ENCODE data around the gene SMG7. TPM values are rescaled to one million over a fixed set of nuclear protein-coding genes. Genes with fewer than 3 reads are reported as not detected.

SMG7 gene
- total RNA-seq, 2 donors from 2014 or later = 56.1 to 66.3 TPM

DNA sequence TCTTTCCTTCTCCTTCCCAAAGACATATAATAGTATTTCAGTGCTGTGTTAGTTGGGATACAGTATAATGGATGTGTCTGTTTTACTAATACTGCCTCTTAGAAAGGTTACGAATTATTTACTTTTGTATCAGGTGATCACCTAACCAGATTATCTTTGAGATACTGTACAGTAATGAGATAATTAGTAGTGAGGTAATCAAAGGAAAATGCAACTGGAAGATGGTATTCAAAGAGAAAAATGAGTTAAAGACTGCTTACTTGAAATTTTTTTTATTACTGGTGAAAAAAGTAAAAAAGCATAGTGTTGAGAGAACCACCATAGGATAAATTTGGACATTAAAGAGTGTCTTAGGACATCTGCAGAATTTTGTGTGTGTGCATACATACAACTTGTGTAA, 10.9 kb downstream of the SMG7 start:
- Mint-ChIP-seq H3K4me3 (no peak overlapping the region), H3K36me3 (ENCODE audit: low read depth) (peaks cover 18% of the 10 kb centered on the region), H3K27ac (no peak overlapping the region), H3K9me3 (no peaks in the 10 kb centered on the region), H3K27me3 (no peaks in the 10 kb centered on the region), H3K4me1 (peaks cover 47% of the 10 kb centered on the region)
- ATAC-seq (replicated peaks) = no peak

DNA sequence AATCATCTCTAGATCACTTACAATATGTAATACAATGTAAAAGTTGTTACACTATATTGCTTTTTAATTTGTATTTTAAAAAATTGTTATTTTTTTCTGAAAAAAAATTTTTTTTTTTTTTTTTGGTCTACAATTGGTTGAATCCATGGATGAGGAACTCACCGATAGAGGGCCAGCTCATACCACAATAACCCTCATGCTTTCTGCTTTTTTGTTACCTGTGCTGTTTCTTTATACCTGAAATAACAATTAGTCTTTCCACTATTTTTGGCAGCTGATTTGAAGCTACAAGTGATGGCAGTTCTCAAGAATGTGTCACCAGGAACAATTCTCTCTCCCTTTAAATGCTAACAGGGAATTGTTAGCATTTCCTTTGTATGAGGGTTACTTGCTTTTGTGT, 12.0 kb downstream of the SMG7 start:
- ATAC-seq (replicated peaks) = no peak
- Mint-ChIP-seq H3K9me3 (no peaks in the 10 kb centered on the region), H3K36me3 (ENCODE audit: low read depth) (peaks cover 18% of the 10 kb centered on the region), H3K27ac (no peak overlapping the region), H3K27me3 (no peaks in the 10 kb centered on the region), H3K4me3 (no peak overlapping the region), H3K4me1 (peaks cover 42% of the 10 kb centered on the region)

DNA sequence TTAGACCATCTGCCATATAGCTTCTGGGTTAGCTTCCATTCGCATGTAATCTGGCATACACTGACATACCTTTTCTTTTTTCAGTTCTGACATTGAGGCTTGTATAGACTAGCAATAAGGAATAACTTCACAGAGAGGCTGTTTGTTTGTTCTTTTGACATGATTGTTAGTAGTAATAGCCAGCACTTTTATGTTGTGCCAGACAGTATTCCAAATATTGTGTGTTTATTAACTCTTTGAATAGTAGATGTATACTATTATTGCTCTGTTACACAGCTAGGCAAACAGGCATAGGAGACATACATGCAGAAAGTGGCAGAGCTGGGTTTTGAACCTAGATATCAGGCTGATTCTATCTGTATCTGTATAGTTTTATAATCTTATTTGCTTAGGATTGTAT, 12.6 kb downstream of the SMG7 start:
- Mint-ChIP-seq H3K27me3 (no peaks in the 10 kb centered on the region), H3K36me3 (ENCODE audit: low read depth) (peaks cover 21% of the 10 kb centered on the region), H3K27ac (no peak overlapping the region), H3K9me3 (no peaks in the 10 kb centered on the region), H3K4me3 (no peak overlapping the region), H3K4me1 (peaks cover 37% of the 10 kb centered on the region)
- ATAC-seq (replicated peaks) = no peak

DNA sequence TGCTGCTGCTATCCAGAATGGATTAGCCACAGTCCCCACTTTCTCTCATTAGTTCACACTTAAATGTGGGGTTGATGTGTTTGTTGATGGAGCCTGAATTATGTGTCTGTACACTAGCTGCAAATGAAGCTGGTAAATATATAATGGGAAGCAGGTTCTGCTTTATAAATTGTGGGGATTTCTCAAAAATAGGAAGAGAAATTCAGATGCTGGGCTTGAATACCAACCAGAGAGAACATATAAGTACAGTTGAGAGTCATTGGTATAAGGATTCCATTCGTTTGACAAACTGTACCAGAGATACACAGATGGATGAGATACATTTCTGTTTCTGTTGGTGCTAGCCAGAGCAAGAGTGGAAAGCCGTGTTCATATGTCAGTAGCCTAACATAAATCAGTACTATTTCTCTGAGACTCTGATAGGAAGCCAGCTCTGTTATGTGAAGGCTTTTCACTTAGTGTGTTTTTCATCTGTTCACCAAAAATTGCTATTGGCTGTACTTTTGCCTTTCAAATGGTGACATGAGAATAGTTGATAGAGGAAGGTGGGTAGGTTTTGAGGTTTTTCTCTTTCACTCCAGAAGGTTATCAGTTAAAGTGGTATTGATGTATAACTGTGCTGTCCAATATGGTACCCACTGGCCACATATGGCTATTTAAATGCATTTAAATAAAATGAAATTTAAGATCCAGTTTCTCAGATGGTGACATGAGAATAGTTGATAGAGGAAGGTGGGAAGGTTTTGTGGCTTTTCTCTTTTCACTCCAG, 15.6 kb downstream of the SMG7 start:
- no peak overlapping the region for H3K4me3 Mint-ChIP-seq
- peaks cover 23% of the 10 kb centered on the region for H3K4me1 Mint-ChIP-seq
- peaks cover 10% of the 10 kb centered on the region for H3K36me3 Mint-ChIP-seq (ENCODE audit: low read depth)
- ATAC-seq (replicated peaks) = no peak
- H3K27me3 Mint-ChIP-seq = no peaks in the 10 kb centered on the region
- H3K27ac Mint-ChIP-seq = peak overlapping the region; percentile 49
- no peaks in the 10 kb centered on the region for H3K9me3 Mint-ChIP-seq

DNA sequence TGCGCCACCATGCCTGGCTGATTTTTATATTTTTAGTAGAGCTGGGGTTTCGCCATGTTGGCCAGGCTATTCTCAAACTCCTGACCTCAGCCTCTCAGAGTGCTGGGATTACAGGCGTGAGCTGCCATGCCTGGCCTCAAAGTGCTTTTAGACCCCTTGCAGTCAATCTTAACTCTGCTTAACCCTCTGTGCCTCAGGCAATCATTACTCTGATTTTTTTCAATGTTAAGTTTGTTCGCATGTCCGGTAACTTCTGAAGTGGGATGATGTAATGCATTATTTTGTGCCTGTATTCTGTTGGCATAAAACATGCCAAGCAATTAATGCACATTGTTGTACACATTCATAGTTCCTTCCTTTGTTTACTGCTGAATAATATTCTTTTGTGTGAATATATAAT, 18.6 kb downstream of the SMG7 start:
- no peak overlapping the region for H3K27ac Mint-ChIP-seq
- H3K4me3 Mint-ChIP-seq = no peak overlapping the region
- H3K4me1 Mint-ChIP-seq = peaks cover 23% of the 10 kb centered on the region
- no peak for ATAC-seq (replicated peaks)
- no peaks in the 10 kb centered on the region for H3K27me3 Mint-ChIP-seq
- no peaks in the 10 kb centered on the region for H3K9me3 Mint-ChIP-seq
- H3K36me3 Mint-ChIP-seq (ENCODE audit: low read depth) = peaks cover 8% of the 10 kb centered on the region

DNA sequence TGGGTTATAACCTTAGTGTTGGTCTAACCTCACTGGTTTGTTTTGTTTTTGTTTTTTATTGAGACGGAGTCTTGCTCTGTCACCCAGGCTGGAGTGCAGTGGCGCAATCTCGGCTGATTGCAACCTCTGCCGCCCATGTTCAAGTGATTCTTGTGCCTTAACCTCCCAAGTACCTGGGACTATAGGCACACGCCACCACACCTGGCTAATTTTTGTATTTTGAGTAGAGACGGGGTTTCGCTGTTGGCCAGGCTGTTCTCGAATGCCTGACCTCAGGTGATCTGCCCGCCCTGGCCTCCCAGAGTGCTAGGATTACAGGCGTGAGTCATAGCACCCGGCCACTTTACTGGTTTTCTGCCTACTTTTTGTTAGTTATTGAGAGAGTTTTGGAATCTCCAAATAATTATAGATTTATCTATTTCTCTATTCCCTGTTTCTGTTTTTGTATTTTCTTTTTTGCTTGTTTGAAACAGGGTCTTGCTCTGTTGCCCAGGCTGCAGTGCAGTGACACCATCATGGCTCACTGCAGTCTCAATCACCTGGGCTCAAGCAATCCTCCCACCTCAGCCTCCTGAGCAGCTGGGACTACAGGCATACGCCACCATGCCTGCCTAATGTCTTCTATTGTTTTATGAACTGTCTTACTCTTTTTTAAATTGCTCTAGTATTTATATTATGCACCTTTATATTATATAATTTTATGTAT, 21.4 kb downstream of the SMG7 start:
- H3K9me3 Mint-ChIP-seq = no peaks in the 10 kb centered on the region
- H3K27ac Mint-ChIP-seq = no peak overlapping the region
- no peak for ATAC-seq (replicated peaks)
- no peaks in the 10 kb centered on the region for H3K27me3 Mint-ChIP-seq
- H3K36me3 Mint-ChIP-seq (ENCODE audit: low read depth) = peaks cover 5% of the 10 kb centered on the region
- H3K4me3 Mint-ChIP-seq = no peak overlapping the region
- peaks cover 21% of the 10 kb centered on the region for H3K4me1 Mint-ChIP-seq

DNA sequence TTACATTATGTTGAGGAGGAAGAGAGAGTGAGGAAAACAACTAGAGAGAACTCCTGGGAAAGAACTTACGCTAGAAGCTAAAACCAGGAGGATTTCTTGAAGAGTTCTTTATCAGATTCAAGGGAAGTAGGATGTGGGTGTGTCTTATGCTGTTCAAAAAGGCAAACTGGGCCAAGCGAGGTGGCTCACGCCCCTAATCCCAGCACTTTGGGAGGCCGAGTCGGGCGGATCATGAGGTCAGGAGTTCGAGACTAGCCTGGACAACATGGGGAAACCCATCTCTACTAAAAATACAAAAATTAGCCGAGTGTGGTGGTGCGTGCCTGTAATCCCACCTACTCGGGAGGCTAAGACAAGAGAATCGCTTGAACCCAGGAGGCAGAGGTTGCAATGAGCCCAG, 23.1 kb downstream of the SMG7 start:
- no peak overlapping the region for H3K4me3 Mint-ChIP-seq
- H3K4me1 Mint-ChIP-seq = peaks cover 32% of the 10 kb centered on the region
- no peaks in the 10 kb centered on the region for H3K36me3 Mint-ChIP-seq (ENCODE audit: low read depth)
- H3K27ac Mint-ChIP-seq = no peak overlapping the region
- no peak for ATAC-seq (replicated peaks)
- H3K9me3 Mint-ChIP-seq = no peaks in the 10 kb centered on the region
- no peaks in the 10 kb centered on the region for H3K27me3 Mint-ChIP-seq

DNA sequence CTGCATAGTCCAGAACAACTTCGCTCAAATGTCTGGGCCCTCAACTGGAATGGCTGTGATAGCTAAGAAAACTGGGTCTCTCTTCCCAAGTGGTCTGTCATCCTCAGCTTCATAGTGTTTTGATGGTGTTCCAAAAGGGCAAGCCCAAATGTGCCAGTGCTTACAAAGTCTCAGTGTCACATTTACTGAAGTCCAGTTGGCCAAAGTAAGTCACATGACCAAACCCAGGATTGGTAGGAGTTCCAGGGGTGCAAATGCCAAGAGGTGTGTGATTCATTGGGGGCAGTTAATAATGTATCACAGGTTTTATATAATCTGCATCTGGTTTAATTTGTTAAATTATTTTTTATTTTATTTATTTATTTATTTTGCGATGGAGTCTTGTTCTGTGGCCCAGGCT, 24.9 kb downstream of the SMG7 start:
- H3K4me3 Mint-ChIP-seq = no peak overlapping the region
- peaks cover 40% of the 10 kb centered on the region for H3K4me1 Mint-ChIP-seq
- H3K27me3 Mint-ChIP-seq = no peaks in the 10 kb centered on the region
- H3K9me3 Mint-ChIP-seq = no peaks in the 10 kb centered on the region
- H3K36me3 Mint-ChIP-seq (ENCODE audit: low read depth) = no peaks in the 10 kb centered on the region
- ATAC-seq (replicated peaks) = no peak
- H3K27ac Mint-ChIP-seq = no peak overlapping the region

DNA sequence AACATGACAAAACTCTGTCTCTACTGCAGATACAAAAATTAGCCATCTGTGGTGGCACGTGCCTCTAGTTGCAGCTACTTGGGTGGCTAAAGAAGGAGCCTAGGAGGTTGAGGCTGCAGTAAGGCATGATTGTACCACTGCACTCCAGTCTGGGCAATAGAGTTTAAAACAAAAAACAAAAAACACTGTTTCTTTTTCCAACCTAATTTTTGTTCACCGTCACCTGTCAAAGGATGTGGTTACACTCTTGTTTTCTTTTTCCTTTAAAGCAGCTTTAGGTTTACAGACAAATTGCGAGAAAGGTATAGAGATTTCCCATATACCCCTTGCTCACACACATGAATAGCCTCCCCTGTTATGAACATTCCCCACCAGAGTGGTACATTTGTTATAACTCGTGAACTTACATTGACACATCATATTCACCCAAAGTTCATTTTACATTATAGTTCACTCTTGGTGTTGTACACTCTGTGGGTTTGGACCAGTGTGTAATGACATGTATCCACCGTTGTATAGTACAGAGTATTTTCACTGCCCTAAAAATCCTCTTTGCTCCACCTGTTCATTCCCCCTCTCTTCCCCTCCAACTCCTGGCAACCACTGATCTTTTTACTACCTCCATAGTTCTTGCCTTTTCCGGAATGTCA, 26.2 kb downstream of the SMG7 start:
- Mint-ChIP-seq H3K36me3 (ENCODE audit: low read depth) (no peaks in the 10 kb centered on the region), H3K4me3 (peak overlapping the region; percentile 31), H3K9me3 (no peaks in the 10 kb centered on the region), H3K27ac (peak overlapping the region; percentile 2), H3K4me1 (peaks cover 34% of the 10 kb centered on the region), H3K27me3 (no peaks in the 10 kb centered on the region)
- ATAC-seq (replicated peaks) = peak; percentile 53

DNA sequence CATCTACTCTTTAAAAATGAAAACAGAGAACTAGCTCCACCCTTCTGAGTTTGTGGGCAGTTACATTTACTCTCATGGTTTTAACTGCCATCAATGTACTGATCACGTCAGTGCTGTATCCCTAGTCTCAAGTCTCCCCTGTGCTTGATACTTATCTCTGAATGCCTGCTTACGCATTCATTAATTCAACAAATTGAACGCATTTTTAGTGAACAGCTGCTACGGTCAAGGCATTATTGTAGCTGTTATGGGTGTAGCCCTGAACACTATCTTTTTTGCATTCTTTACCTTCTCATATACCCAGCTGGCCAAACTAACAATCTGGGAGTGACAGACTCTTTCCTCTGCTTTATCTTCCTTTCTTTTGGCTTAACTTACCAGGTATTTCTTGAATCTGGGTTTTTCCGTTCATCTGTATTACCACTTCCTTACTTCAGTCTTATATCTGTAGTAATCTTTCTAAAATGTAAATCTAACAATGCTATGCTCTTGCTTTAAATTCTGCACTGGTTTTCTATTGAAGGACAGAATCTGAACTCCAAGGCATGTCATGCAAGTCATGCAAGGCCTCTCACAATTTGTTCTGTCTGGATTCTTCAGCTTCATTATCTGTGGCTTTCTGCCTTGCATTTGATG, 33.3 kb downstream of the SMG7 start:
- Mint-ChIP-seq H3K27ac (no peak overlapping the region), H3K4me3 (no peak overlapping the region), H3K4me1 (peaks cover 7% of the 10 kb centered on the region), H3K27me3 (no peaks in the 10 kb centered on the region), H3K36me3 (ENCODE audit: low read depth) (no peaks in the 10 kb centered on the region), H3K9me3 (no peaks in the 10 kb centered on the region)
- no peak for ATAC-seq (replicated peaks)

DNA sequence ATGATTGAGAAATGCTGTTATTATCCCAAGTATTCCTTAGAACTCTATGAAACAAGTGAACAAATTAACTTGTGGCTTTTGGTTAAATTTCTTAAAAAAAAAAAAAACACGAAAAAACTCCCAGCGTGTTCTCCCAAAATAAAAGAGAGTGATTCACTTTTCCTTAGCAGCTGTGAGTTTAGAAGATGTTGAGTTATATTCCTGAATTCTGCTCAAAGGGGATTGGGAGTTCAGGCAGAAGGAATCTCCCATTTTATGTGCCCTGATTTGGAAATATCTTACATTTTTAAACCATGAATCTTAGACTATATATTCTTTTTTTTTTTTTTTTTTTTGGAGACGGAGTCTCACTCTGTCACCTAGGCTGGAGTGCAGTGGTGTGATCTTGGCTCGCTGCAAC, 34.3 kb downstream of the SMG7 start:
- H3K4me3 Mint-ChIP-seq = no peak overlapping the region

DNA sequence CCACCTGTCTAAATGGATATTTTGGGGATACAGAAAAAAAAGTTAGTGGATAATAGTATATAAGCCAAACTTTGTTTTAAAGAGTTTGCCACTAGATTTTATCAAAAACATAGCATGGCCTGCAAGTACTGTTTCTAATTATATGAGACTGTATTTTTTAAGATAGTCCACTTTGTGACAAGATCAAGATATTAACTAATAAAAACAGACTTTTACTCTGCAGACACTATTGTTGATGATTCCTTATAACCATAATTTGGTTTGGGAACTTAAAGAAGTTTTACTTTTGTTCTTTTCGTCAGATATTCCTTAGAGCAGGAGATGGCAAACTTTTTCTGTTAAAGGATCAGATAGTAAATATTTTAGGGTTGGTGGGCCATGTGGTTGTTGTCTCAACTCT, 36.4 kb downstream of the SMG7 start:
- no peaks in the 10 kb centered on the region for H3K9me3 Mint-ChIP-seq
- H3K36me3 Mint-ChIP-seq (ENCODE audit: low read depth) = peaks cover 10% of the 10 kb centered on the region
- H3K4me3 Mint-ChIP-seq = no peak overlapping the region
- peaks cover 15% of the 10 kb centered on the region for H3K4me1 Mint-ChIP-seq
- H3K27ac Mint-ChIP-seq = no peak overlapping the region
- no peak for ATAC-seq (replicated peaks)
- H3K27me3 Mint-ChIP-seq = no peaks in the 10 kb centered on the region

More for the DNA sequence above, 34.3 kb downstream of the SMG7 start:
- H3K36me3 Mint-ChIP-seq (ENCODE audit: low read depth) = no peaks in the 10 kb centered on the region
- peaks cover 8% of the 10 kb centered on the region for H3K4me1 Mint-ChIP-seq
- no peaks in the 10 kb centered on the region for H3K27me3 Mint-ChIP-seq
- ATAC-seq (replicated peaks) = no peak
- no peak overlapping the region for H3K27ac Mint-ChIP-seq
- H3K9me3 Mint-ChIP-seq = no peaks in the 10 kb centered on the region

DNA sequence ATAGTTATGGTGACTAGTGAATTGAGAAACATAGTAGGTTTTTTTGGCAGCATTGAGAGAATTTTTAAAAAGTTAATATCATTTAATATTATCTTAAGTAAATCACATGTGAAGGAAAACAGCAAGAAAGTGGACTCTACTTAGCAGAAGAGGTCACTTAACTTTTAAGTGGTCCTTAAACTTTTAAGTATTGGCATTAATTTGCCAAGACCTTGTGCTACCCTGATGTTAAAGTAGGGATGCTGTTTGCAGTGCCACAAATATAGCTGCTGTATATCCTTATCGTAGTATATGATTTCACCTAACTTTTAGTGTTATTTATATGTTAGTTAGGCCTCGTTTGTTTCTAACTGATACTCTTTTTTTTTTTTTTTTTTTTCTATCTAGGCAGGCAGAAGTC, 40.2 kb downstream of the SMG7 start:
- H3K36me3 Mint-ChIP-seq (ENCODE audit: low read depth) = peaks cover 44% of the 10 kb centered on the region
- no peaks in the 10 kb centered on the region for H3K9me3 Mint-ChIP-seq
- ATAC-seq (replicated peaks) = no peak
- H3K27me3 Mint-ChIP-seq = no peaks in the 10 kb centered on the region
- no peak overlapping the region for H3K4me3 Mint-ChIP-seq
- H3K4me1 Mint-ChIP-seq = peaks cover 15% of the 10 kb centered on the region
- H3K27ac Mint-ChIP-seq = peak overlapping the region; percentile 37

DNA sequence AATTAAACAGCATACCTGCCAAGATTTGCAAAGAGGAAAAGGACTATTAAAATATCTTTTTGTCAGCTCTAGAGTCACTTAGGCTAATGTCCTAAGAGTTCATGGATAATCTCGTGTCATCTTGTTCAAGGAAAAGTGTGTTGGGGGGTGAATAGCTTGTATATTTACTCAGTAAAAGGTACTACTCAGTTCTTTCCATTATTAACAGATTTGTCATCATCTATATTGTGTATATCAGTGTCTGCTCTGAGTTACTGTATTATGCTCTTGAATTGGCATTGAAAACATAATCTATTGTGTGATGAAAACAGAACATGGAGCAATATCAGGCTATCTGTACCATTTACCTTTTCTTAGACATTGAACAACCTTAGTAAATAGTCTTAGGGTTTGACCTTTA, 41.9 kb downstream of the SMG7 start:
- no peak overlapping the region for H3K4me3 Mint-ChIP-seq
- ATAC-seq (replicated peaks) = no peak
- no peaks in the 10 kb centered on the region for H3K9me3 Mint-ChIP-seq
- no peaks in the 10 kb centered on the region for H3K27me3 Mint-ChIP-seq
- no peak overlapping the region for H3K27ac Mint-ChIP-seq
- peaks cover 61% of the 10 kb centered on the region for H3K36me3 Mint-ChIP-seq (ENCODE audit: low read depth)
- H3K4me1 Mint-ChIP-seq = peaks cover 15% of the 10 kb centered on the region
